Adipocyte (in vitro differentiated cells): ENCODE results near the gene SRSF7.

Experiments used
- DNase-seq: peaks from one replicate; pipeline ENCODE4 v3.0.0-alpha.2; 2015; ENCODE audit warnings: low read depth
- H3K27me3 ChIP-seq: replicated peaks from 2 replicates; pipeline ENCODE4 v1.7.0; 2013; ENCODE audit warnings: mild to moderate bottlenecking, low read length, moderate library complexity; ENCODE audit not compliant: control insufficient read depth, insufficient read depth
- H3K36me3 ChIP-seq: 2 replicates; pipeline ENCODE4 v1.7.0; 2013; ENCODE audit warnings: low read length, mild to moderate bottlenecking, moderate library complexity; ENCODE audit not compliant: control insufficient read depth, insufficient read depth, severe bottlenecking
- H3K4me1 ChIP-seq: 2 replicates; pipeline ENCODE4 v1.7.0; 2013; ENCODE audit warnings: mild to moderate bottlenecking, low read length, moderate library complexity; ENCODE audit not compliant: control insufficient read depth, insufficient read depth
- H3K4me3 ChIP-seq: 2 replicates; pipeline ENCODE4 v1.7.0; 2013; ENCODE audit warnings: mild to moderate bottlenecking, low read length, moderate library complexity
- H3K9ac ChIP-seq: 2 replicates; pipeline ENCODE4 v1.7.0; 2013; ENCODE audit warnings: mild to moderate bottlenecking, low read length, moderate library complexity
- H3K9me3 ChIP-seq: 2 replicates; pipeline ENCODE4 v1.7.0; 2013; ENCODE audit warnings: mild to moderate bottlenecking, low read length, moderate library complexity; ENCODE audit not compliant: control insufficient read depth

SRSF7 gene

GRCh38 chr2:38700113-38700785 is 50.9 kb downstream of the SRSF7 start:
- Histone ChIP-seq H3K9me3 (no peaks in the 10 kb centered on the region), H3K27me3 (no peaks in the 10 kb centered on the region), H3K4me3 (no peak overlapping the region), H3K36me3 (no peaks in the 10 kb centered on the region), H3K9ac (no peak overlapping the region), H3K4me1 (peaks cover 11% of the 10 kb centered on the region)
- DNase-seq = no peak

- Histone ChIP-seq H3K36me3 (no peaks in the 10 kb centered on the region), H3K27me3 (no peaks in the 10 kb centered on the region), H3K9ac (no peak overlapping the region), H3K9me3 (no peaks in the 10 kb centered on the region), H3K4me3 (no peak overlapping the region), H3K4me1 (peaks cover 5% of the 10 kb centered on the region)
- DNase-seq = no peak
These were observed 52.6 kb downstream of the SRSF7 start for GRCh38 chr2:38698467-38699003.

- Histone ChIP-seq H3K4me1 (peaks cover under 1% of the 10 kb centered on the region), H3K9ac (no peak overlapping the region), H3K27me3 (no peaks in the 10 kb centered on the region), H3K9me3 (no peaks in the 10 kb centered on the region), H3K4me3 (no peak overlapping the region), H3K36me3 (no peaks in the 10 kb centered on the region)
- no peak for DNase-seq
These were observed 53.9 kb downstream of the SRSF7 start for GRCh38 chr2:38697116-38697840.
